ENCODE results near the gene ATP9B. TPM values are rescaled to one million over a fixed set of nuclear protein-coding genes. Genes with fewer than 3 reads are reported as not detected.

ATP9B gene
- polyA plus RNA-seq, 3 donors, result 7.2 to 20.3 (median 14.0) TPM

DNA sequence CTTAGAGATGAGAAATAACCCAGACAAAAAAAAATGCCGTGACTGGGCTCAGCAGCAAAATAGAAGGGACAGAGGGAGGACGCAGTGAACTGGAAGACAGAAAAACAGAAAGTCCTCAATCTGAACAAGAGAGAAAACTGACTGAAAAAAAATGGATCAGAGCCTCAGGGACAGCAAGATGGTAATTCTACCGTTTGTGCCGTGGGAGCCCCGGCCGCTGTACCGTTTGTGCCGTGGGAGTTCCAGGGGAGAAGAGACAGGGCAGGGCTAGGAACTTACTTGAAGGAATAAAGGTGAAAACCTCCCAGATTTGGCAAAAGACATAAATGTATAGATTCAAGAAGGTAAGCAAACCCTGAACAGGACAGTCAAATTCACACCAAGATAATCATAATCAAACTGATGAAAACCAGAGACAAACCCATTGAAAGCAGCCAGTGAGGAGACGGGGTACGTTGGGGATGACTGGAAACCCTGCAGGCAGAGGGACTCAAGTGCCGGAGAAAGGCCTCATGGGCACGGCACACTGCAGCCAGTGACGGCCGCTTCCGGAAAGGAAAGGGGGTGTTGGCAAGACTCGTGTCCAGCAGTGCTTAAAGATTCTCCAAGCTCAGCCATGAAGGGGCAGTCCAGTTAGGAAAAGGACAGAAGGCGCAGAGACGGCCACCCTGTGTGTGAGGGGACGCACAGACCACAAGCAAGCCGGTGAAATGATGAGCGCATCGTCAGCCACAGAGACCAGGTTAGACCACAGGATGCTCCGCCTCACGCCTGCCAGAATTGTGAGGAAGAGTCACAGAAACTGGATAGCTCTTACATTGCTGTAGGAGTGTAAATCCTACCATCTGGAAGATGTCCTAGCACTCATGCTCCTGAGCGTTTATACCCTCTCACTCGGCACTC, 286.5 kb downstream of the ATP9B start:
- H3K9ac ChIP-seq (ENCODE audit: insufficient read depth, low read length, poor library complexity, severe bottlenecking), result no peak overlapping the region
- H3K4me3 Mint-ChIP-seq, result no peak overlapping the region
- WGBS (ENCODE audit: insufficient coverage), result 90% methylated on average over 14 of the region's 26 CpGs
- intact Hi-C loops (cut with micrococcal nuclease), result no loop called here
- H3K4me1 Mint-ChIP-seq, result no peaks in the 10 kb centered on the region
- no peaks in the 10 kb centered on the region for H3K27me3 ChIP-seq (ENCODE audit: control insufficient read depth in 2 of 2, insufficient read depth in 2 of 2, low read length in 2 of 2)
- no peaks in the 10 kb centered on the region for H3K27me3 Mint-ChIP-seq (ENCODE audit: low read depth in 3 of 3)
- no peak overlapping the region for H3K27ac ChIP-seq (ENCODE audit: low read depth in 1 of 2, low read length in 2 of 2)
- H3K4me2 ChIP-seq (replicated peaks; ENCODE audit: extremely low read depth, low read length, poor library complexity, severe bottlenecking), result no peak overlapping the region
- H3K36me3 ChIP-seq (replicated peaks in 1 of 2; ENCODE audit: control insufficient read depth in 1 of 2, insufficient read depth in 2 of 2, low read length in 2 of 2), result peaks cover 18 to 41% of the 10 kb centered on the region in 2 donors
- H3K4me3 ChIP-seq (replicated peaks in 1 of 3; ENCODE audit: low read depth in 2 of 3, low read length in 3 of 3), result no peak overlapping the region
- no peaks in the 10 kb centered on the region for H4K20me1 ChIP-seq (ENCODE audit: insufficient read depth, low read length)
- H3K9me3 ChIP-seq (replicated peaks in 1 of 2; ENCODE audit: control insufficient read depth in 1 of 2, insufficient read depth in 1 of 2, low read length in 2 of 2), result no peaks in the 10 kb centered on the region
- no peak overlapping the region for H3K27ac Mint-ChIP-seq
- no peaks in the 10 kb centered on the region for H3K79me2 ChIP-seq (ENCODE audit: insufficient read depth, low read length)
- DNase-seq, result no peak
- H3K4me1 ChIP-seq (ENCODE audit: control insufficient read depth in 1 of 2, insufficient read depth in 2 of 2, low read length in 2 of 2), result no peaks in the 10 kb centered on the region
- peaks cover 0 to 2% (median 0%) of the 10 kb centered on the region in 7 donors for H3K9me3 Mint-ChIP-seq
- TF ChIP-seq, protein P1, sequence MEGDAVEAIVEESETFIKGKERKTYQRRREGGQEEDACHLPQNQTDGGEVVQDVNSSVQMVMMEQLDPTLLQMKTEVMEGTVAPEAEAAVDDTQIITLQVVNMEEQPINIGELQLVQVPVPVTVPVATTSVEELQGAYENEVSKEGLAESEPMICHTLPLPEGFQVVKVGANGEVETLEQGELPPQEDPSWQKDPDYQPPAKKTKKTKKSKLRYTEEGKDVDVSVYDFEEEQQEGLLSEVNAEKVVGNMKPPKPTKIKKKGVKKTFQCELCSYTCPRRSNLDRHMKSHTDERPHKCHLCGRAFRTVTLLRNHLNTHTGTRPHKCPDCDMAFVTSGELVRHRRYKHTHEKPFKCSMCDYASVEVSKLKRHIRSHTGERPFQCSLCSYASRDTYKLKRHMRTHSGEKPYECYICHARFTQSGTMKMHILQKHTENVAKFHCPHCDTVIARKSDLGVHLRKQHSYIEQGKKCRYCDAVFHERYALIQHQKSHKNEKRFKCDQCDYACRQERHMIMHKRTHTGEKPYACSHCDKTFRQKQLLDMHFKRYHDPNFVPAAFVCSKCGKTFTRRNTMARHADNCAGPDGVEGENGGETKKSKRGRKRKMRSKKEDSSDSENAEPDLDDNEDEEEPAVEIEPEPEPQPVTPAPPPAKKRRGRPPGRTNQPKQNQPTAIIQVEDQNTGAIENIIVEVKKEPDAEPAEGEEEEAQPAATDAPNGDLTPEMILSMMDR (IDR thresholded peaks at IDR 0.05), result no peak
- peaks cover 35 to 54% of the 10 kb centered on the region in 2 donors for H3K36me3 Mint-ChIP-seq
- H2AFZ ChIP-seq (ENCODE audit: insufficient read depth, low read depth, low read length, poor library complexity, severe bottlenecking), result no peak overlapping the region

DNA sequence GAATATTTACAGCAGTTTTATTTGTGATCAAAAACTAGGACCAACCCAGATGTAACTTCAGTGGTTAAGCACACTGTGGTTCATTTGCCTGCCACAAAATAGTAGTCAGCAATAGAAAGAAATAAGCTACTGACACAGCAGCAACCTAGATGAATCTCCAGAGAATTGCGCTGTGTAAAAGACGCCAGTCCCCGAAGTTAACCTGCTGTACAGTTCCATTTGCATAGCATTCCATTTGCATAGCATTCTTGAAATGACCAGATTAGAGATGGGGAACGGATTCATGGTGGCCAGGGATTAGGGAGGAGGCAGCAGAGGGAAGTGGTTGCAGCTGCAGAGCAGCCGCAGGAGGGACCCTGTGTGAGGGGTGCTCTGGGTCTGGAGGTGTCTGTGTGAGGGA, 287.2 kb downstream of the ATP9B start:
- no peaks in the 10 kb centered on the region for H3K79me2 ChIP-seq (ENCODE audit: insufficient read depth, low read length)
- no peak overlapping the region for H2AFZ ChIP-seq (ENCODE audit: insufficient read depth, low read depth, low read length, poor library complexity, severe bottlenecking)
- Mint-ChIP-seq H3K36me3 (peaks cover 36 to 58% of the 10 kb centered on the region in 2 donors), H3K4me1 (no peaks in the 10 kb centered on the region), H3K27me3 (ENCODE audit: low read depth in 3 of 3) (no peaks in the 10 kb centered on the region), H3K27ac (no peak overlapping the region), H3K4me3 (no peak overlapping the region), H3K9me3 (peaks cover 0 to 3% (median 0%) of the 10 kb centered on the region in 7 donors)
- H3K9ac ChIP-seq (ENCODE audit: insufficient read depth, low read length, poor library complexity, severe bottlenecking), result no peak overlapping the region
- H3K4me1 ChIP-seq (ENCODE audit: control insufficient read depth in 1 of 2, insufficient read depth in 2 of 2, low read length in 2 of 2), result no peaks in the 10 kb centered on the region
- H3K27me3 ChIP-seq (ENCODE audit: control insufficient read depth in 2 of 2, insufficient read depth in 2 of 2, low read length in 2 of 2), result no peaks in the 10 kb centered on the region
- intact Hi-C loops (cut with micrococcal nuclease), result no loop called here
- 100% methylated on average over 3 of the region's 5 CpGs for WGBS (ENCODE audit: insufficient coverage)
- DNase-seq, result no peak
- peaks cover 23 to 41% of the 10 kb centered on the region in 2 donors for H3K36me3 ChIP-seq (replicated peaks in 1 of 2; ENCODE audit: control insufficient read depth in 1 of 2, insufficient read depth in 2 of 2, low read length in 2 of 2)
- TF ChIP-seq, protein P1 (IDR thresholded peaks at IDR 0.05), result no peak
- no peaks in the 10 kb centered on the region for H4K20me1 ChIP-seq (ENCODE audit: insufficient read depth, low read length)
- H3K4me2 ChIP-seq (replicated peaks; ENCODE audit: extremely low read depth, low read length, poor library complexity, severe bottlenecking), result no peak overlapping the region
- H3K4me3 ChIP-seq (replicated peaks in 1 of 3; ENCODE audit: low read depth in 2 of 3, low read length in 3 of 3), result no peak overlapping the region
- H3K27ac ChIP-seq (ENCODE audit: low read depth in 1 of 2, low read length in 2 of 2), result no peak overlapping the region
- no peaks in the 10 kb centered on the region for H3K9me3 ChIP-seq (replicated peaks in 1 of 2; ENCODE audit: control insufficient read depth in 1 of 2, insufficient read depth in 1 of 2, low read length in 2 of 2)

Measured in CD14-positive monocyte (primary cell).